ENCODE results near the gene ZNF672.

ZNF672 gene

DNA sequence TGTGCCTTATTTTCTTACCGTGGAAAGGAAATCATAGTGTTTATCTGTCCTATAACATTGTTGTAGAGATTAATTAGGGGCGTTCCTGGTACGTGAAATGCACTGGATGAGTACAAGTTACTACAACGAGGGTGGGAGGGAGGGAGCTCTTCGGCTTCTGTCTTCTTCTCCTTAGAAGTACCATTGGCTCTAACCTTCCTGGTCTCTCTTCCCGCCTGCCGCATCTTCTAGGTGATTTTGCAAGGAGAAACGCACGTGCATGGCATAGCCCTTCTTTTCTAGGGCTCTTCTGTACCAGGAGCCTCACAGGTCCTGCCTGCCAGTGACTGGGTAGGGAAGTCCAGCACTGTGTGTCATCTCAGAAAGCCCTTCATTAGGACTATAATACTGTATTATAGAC is 29.1 kb upstream of the ZNF672 start:
- TF ChIP-seq, protein P1, sequence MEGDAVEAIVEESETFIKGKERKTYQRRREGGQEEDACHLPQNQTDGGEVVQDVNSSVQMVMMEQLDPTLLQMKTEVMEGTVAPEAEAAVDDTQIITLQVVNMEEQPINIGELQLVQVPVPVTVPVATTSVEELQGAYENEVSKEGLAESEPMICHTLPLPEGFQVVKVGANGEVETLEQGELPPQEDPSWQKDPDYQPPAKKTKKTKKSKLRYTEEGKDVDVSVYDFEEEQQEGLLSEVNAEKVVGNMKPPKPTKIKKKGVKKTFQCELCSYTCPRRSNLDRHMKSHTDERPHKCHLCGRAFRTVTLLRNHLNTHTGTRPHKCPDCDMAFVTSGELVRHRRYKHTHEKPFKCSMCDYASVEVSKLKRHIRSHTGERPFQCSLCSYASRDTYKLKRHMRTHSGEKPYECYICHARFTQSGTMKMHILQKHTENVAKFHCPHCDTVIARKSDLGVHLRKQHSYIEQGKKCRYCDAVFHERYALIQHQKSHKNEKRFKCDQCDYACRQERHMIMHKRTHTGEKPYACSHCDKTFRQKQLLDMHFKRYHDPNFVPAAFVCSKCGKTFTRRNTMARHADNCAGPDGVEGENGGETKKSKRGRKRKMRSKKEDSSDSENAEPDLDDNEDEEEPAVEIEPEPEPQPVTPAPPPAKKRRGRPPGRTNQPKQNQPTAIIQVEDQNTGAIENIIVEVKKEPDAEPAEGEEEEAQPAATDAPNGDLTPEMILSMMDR (IDR thresholded peaks at IDR 0.05; ENCODE audit: low read depth, low read length), result no peak
- no peak for DNase-seq (ENCODE audit: low read depth in 2 of 2)
- no peak overlapping the region for H3K4me3 ChIP-seq (replicated peaks in 1 of 2; ENCODE audit: low read depth in 2 of 2, low read length in 2 of 2)

DNA sequence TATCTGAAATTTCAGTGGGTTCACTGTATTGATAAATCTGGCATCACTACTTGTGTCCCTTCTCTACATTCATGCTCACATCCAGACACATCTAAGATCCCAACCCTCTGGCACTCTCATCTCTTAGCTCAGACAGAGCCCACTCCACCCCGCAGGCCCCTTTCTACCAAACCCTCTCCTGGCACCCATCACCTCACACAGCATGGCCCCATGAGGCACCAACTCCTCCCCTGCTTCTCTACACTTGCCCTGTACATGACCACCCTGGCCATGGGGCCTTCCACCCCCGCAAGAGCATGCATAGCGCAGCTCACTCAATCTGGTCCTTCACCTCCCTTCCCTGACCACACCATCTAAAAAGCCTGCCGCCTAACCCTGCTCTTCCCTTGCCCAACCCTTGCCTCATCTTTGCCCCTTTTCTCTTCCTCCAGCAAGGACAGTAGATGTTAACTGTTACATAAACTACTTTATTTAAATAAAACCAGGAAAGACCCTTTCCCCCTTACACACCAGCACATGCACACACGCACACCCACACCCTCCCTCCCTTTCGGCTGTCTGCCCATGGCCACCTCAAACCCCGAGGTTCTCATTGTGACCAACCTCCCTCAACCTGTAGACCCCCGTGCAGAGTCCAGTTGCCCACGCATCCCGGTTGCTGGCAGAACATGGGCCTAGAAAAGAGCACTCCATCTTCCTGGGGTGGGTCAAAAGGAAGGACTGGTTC is 27.9 kb upstream of the ZNF672 start:
- DNase-seq (ENCODE audit: low read depth in 2 of 2), result no peak
- TF ChIP-seq, protein P1 (IDR thresholded peaks at IDR 0.05; ENCODE audit: low read depth, low read length), result no peak
- H3K4me3 ChIP-seq (replicated peaks in 1 of 2; ENCODE audit: low read depth in 2 of 2, low read length in 2 of 2), result no peak overlapping the region

DNA sequence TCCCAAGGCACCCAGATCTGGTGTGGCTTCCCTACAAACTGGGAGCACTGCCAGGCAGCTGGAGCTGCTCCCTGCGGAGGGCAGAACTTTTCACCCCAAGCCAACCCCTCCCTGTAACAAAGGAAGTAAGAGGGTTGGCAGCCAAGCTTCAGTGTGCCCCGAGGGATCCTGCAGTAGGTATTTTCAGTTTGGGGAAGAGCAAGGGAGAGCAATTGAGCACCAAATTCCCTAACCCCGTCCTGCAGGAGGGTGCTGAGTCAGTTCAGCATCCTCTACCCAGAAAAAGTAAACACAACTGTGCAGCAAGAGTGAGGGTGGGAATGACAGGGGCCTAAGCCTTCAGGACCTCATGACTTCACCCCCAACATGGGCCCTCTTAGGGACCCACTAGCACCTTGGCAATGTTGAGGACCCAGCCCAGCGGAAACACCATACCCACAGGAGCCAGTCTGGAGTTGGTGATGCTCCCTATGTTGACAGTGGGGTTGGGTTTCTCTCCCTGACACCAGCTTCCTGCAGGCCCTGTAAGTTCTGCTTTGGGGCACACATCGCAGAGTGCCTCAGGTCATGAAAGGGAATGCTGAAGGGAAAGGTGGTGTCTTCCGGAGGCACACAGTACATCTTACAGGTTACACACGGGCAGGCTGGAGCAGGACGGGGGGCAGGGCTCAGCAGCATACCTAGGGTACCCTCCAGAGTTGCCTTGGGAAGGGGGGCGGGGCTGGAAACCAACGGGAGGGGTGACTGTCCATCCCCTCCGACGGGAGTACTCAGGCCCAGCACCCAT is 27.1 kb upstream of the ZNF672 start:
- TF ChIP-seq, protein P1 (IDR thresholded peaks at IDR 0.05; ENCODE audit: low read depth, low read length), result no peak
- DNase-seq (ENCODE audit: low read depth in 2 of 2), result peak; percentile 58 to 75
- no peak overlapping the region for H3K4me3 ChIP-seq (replicated peaks in 1 of 2; ENCODE audit: low read depth in 2 of 2, low read length in 2 of 2)

DNA sequence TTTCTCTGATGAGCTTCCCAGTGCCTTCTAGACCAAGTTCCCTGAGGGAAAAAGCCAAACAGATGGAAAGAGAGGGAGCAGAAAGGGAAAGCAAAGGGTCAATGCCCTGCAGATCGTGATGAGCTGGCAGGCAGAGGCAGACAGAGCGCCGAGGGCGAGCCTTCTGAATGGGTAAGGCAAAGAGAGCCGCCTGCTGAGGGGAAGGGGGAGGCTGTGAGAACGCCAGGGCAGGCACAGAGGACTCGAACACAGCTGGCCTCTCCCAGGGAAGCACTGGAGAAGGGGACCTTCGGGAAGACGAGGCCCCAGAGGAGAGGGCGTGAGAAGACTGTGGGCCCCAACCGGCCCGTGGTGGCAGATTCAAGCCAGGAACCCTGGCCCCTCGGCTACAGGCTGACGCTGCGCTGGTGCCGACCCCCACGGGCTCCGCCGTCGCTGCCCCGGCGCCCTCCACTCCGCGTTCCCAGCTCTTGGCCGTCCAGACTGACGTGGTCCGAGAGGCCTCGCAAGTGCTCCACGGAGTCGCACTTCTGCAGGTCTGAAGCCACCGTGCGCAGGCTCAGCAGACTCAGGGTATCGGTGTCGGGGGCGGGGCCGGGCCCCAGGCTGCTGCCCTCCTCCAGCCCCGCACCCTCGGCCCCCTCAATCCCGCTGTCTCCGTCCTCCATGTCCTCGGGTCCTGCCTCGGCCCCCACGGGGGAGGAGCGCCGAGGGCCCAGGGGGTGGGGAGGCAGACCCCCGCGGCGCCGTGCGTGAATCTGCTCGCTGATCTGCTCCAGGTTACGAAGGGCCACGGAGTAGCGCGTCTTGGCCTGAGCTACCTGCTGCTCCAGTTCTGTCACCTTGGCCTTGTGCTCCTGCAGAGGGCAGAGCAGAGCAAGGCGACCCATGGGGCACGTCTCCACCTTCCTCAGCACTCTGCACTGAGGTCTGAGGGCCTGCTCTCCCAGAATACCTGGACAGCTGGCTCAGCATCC is 26.2 kb upstream of the ZNF672 start:
- no peak overlapping the region for H3K4me3 ChIP-seq (replicated peaks in 1 of 2; ENCODE audit: low read depth in 2 of 2, low read length in 2 of 2)
- DNase-seq (ENCODE audit: low read depth in 2 of 2), result no peak
- TF ChIP-seq, protein P1 (IDR thresholded peaks at IDR 0.05; ENCODE audit: low read depth, low read length), result peak; percentile 18

DNA sequence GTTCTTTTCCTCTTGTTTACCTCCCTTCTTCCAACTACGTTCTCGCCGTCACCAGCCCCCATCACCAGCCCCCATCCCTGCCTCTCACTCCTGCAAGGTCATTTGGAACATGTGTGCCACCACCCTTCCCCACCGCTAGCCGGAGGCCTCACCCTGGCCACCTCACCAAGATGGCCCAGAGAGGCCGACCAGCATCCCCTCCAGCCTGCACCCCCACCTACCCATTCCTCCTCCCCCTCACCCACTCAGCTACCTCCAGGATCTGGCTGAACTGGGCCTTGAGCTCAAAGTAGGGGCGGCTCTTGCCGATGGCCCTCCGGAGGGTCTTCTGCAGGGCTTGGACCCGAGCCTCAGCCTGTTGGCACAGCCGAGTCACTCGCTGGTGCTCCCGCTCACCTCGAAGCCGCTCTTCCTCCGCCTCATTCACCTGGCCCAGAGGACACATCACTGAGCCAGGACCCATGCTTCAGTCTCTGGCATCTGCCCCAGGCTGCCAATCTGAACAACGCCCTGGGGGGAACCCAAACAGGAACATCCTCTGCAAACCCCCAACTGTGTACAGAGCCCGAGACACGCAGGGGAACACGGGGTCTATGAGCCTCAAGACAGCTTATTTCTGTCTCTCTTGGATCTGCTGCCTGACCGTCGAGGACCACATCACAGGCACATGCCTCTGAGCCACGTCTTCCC is 25.1 kb upstream of the ZNF672 start:
- H3K4me3 ChIP-seq (replicated peaks in 1 of 2; ENCODE audit: low read depth in 2 of 2, low read length in 2 of 2), result no peak overlapping the region
- no peak for DNase-seq (ENCODE audit: low read depth in 2 of 2)
- TF ChIP-seq, protein P1 (IDR thresholded peaks at IDR 0.05; ENCODE audit: low read depth, low read length), result no peak

DNA sequence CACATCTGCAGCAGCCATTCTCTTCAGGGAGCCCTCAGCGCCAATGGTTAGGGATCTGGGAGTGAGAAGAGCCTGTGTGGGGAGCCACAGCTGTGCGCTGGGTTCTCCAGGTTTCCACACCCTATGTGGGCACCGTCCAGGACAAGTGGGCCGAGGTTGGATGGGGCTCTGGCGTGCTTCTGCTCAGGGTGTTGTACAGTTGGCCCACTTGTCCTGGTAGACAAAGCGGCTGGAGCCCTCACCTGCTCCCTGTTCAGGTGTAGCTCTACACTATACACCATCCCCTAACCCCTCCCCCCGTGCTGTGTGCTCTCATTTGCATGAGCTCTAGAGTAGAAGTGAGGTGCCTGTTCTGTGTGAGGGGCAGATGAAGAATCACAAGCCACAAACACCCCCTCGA is 24.5 kb upstream of the ZNF672 start:
- TF ChIP-seq, protein P1 (IDR thresholded peaks at IDR 0.05; ENCODE audit: low read depth, low read length), result no peak
- H3K4me3 ChIP-seq (replicated peaks in 1 of 2; ENCODE audit: low read depth in 2 of 2, low read length in 2 of 2), result no peak overlapping the region
- no peak for DNase-seq (ENCODE audit: low read depth in 2 of 2)

Data from cardiac fibroblast (primary cell).